K562 (cell line): ENCODE measurements around the gene PRSS27. TPM values are rescaled to one million over a fixed set of nuclear protein-coding genes. Genes with fewer than 3 reads are reported as not detected.

Experiments
- ATAC-seq: fragments of 200-7000 bp; cut with Tn5 transposase; 3 replicates; pipeline ENCODE4 v1.9.1; 2020; ENCODE audit warnings: moderate library complexity
- BruUV-seq: library from RNA; stranded (reverse); fragments of 400-500 nt; replicated peaks from 2 replicates; lab custom pipeline; 2021; lab: Mats Ljungman, UMichigan
- CTCF ChIA-PET: fragments of 300-600 bp; formaldehyde crosslinking; extraction: SDS; loops from one replicate; lab custom pipeline; 2021; ENCODE audit warnings: low intra/inter-chr PET ratio; lab: Yijun Ruan, JAX
- POLR2A ChIA-PET: fragments of 300-600, 350-650 bp; sonication (Branson Sonifier 250); formaldehyde crosslinking; extraction: SDS; loops from one replicate; lab custom pipeline; 2021; ENCODE audit warnings: antibody characterized with exemption, inconsistent platforms; lab: Yijun Ruan, JAX
- DNase-seq, 4 experiments: peaks; one replicate each; pipeline versions ENCODE4 v3.0.0 to v3.0.0-alpha.2; 2011 to 2018; ENCODE audit warnings: low spot score in 3 of 4, mixed read lengths in 3 of 4; ENCODE audit errors: extremely low read depth in 1 of 4
- FAIRE-seq: peaks from 2 replicates; lab custom pipeline; 2011; peaks lifted over from hg19 to GRCh38; lab: Jason Lieb, UNC
- H2AFZ ChIP-seq: 2 replicates; pipeline ENCODE4 v1.6.0; 2011; ENCODE audit warnings: low read depth, low read length, control low read depth, inconsistent platforms
- H3K27ac ChIP-seq: fragments of 200-600 bp; 3 replicates; pipeline ENCODE4 v1.8.0; 2011; ENCODE audit warnings: low read depth, mild to moderate bottlenecking, control low read depth, inconsistent platforms, low read length, moderate library complexity, mixed read lengths; ENCODE audit errors: extremely low read depth
- H3K27me3 ChIP-seq, 2 experiments: fragments of 300-600 bp in 1 of 2; 2 replicates in 1 of 2; 3 replicates in 1 of 2; pipeline versions ENCODE4 v1.6.0 to v1.8.0; 2011; ENCODE audit warnings: inconsistent platforms in 2 of 2, low read length in 2 of 2, mild to moderate bottlenecking in 1 of 2, mixed read lengths in 1 of 2, moderate library complexity in 1 of 2; ENCODE audit not compliant: control insufficient read depth in 2 of 2, insufficient read depth in 2 of 2
- H3K36me3 ChIP-seq: fragments of 300-600 bp; 3 replicates; pipeline ENCODE4 v1.8.0; 2011; ENCODE audit warnings: mild to moderate bottlenecking, low read length, inconsistent platforms; ENCODE audit not compliant: control insufficient read depth, insufficient read depth
- H3K4me1 ChIP-seq, 2 experiments: fragments of 200-600 bp in 1 of 2; replicated peaks in 1 of 2; 2 replicates in 1 of 2; 3 replicates in 1 of 2; pipeline versions ENCODE4 v1.5.1 to v1.8.0; 2011; ENCODE audit warnings: inconsistent platforms in 2 of 2, low read length in 2 of 2, mild to moderate bottlenecking in 1 of 2, mixed read lengths in 1 of 2, moderate library complexity in 1 of 2; ENCODE audit not compliant: control insufficient read depth in 2 of 2, insufficient read depth in 2 of 2
- H3K4me2 ChIP-seq: 2 replicates; pipeline ENCODE4 v1.6.1; 2011; ENCODE audit warnings: low read length, control low read depth, inconsistent platforms, mixed read lengths; ENCODE audit not compliant: insufficient read depth
- H3K4me3 ChIP-seq: fragments of 200-600 bp; sonication (generic), shearing (Covaris generic); 2 replicates; pipeline ENCODE4 v1.5.1; 2016; ENCODE audit warnings: control low read depth, inconsistent platforms
- H3K79me2 ChIP-seq: fragments of 200-600 bp; 3 replicates; pipeline ENCODE4 v1.8.0; 2011; ENCODE audit warnings: low read length, inconsistent platforms; ENCODE audit not compliant: control insufficient read depth, insufficient read depth
- H3K9ac ChIP-seq, 2 experiments: 2 replicates each; pipeline versions ENCODE4 v1.6.0 to v1.6.1; 2011; ENCODE audit warnings: low read depth in 2 of 2, low read length in 2 of 2, control low read depth in 1 of 2, inconsistent platforms in 1 of 2, mild to moderate bottlenecking in 1 of 2, mixed read lengths in 1 of 2; ENCODE audit not compliant: insufficient read depth in 1 of 2
- H3K9me1 ChIP-seq: one replicate; pipeline ENCODE4 v1.6.0; 2011; ENCODE audit warnings: inconsistent platforms, mild to moderate bottlenecking, low read length, moderate library complexity; ENCODE audit not compliant: control insufficient read depth, insufficient read depth
- H3K9me3 ChIP-seq: replicated peaks from 2 replicates; pipeline ENCODE4 v1.5.1; 2011; ENCODE audit warnings: low read depth, low read length, inconsistent platforms; ENCODE audit not compliant: control insufficient read depth, insufficient read depth
- H4K20me1 ChIP-seq: replicated peaks from 2 replicates; pipeline ENCODE4 v1.6.1; 2011; ENCODE audit warnings: low read length, inconsistent platforms, mixed read lengths; ENCODE audit not compliant: control insufficient read depth, insufficient read depth
- CCAR2 ChIP-seq: fragments of 200-400 bp; formaldehyde crosslinking; IDR thresholded peaks from 2 replicates; pipeline ENCODE4 v1.6.1; 2017; ENCODE audit warnings: mild to moderate bottlenecking, low read depth, low read length
- ETS2 ChIP-seq: IDR thresholded peaks from 2 replicates; pipeline ENCODE4 v1.6.1; 2016; ENCODE audit warnings: borderline replicate concordance, missing genetic modification characterization, mild to moderate bottlenecking, moderate library complexity, missing compliant biosample characterization; ENCODE audit not compliant: poor library complexity, severe bottlenecking
- GTF2B ChIP-seq: IDR thresholded peaks from 2 replicates; pipeline ENCODE4 v1.6.1; 2011; ENCODE audit not compliant: insufficient read length; ENCODE audit errors: extremely low read depth
- HDAC2 ChIP-seq: fragments of 450-650 bp; IDR thresholded peaks from 2 replicates; pipeline ENCODE4 v1.6.1; 2016; ENCODE audit warnings: mild to moderate bottlenecking
- HNRNPK ChIP-seq: fragments of 200-400 bp; formaldehyde crosslinking; IDR thresholded peaks from one replicate; pipeline ENCODE4 v1.6.1; 2018; ENCODE audit warnings: mild to moderate bottlenecking, low read depth, low read length; ENCODE audit not compliant: poor library complexity, severe bottlenecking
- NFYB ChIP-seq: IDR thresholded peaks from 2 replicates; pipeline ENCODE4 v1.6.1; 2011; ENCODE audit warnings: mild to moderate bottlenecking, moderate library complexity; ENCODE audit not compliant: insufficient read length; ENCODE audit errors: extremely low read depth
- POLR3A ChIP-seq: IDR thresholded peaks from 2 replicates; pipeline ENCODE4 v1.6.1; 2011; ENCODE audit warnings: borderline replicate concordance, mild to moderate bottlenecking, moderate library complexity; ENCODE audit not compliant: insufficient read length, insufficient read depth; ENCODE audit errors: extremely low read depth
- PRPF4 ChIP-seq: fragments of 200-400 bp; formaldehyde crosslinking; IDR thresholded peaks from one replicate; pipeline ENCODE4 v1.6.1; 2017; ENCODE audit warnings: low read length, low read depth, mild to moderate bottlenecking; ENCODE audit not compliant: insufficient read depth, poor library complexity, severe bottlenecking
- ZNF143 ChIP-seq: sonication (generic); formaldehyde crosslinking; IDR thresholded peaks from 2 replicates; pipeline ENCODE4 v1.9.0; 2022; ENCODE audit warnings: mild to moderate bottlenecking, missing genetic modification reagents
- ZNF3 ChIP-seq: fragments of 250-450 bp; sonication (Bioruptor Pico); IDR thresholded peaks from 2 replicates; pipeline ENCODE4 v1.5.0; 2021; ENCODE audit warnings: mild to moderate bottlenecking, moderate library complexity
- ZNF354B ChIP-seq: fragments of 250-450 bp; sonication (Bioruptor Pico); IDR thresholded peaks from 2 replicates; pipeline ENCODE4 v1.4.0; 2020
- ZNF644 ChIP-seq: fragments of 200-800 bp; sonication (Bioruptor generic); IDR thresholded peaks from 2 replicates; pipeline ENCODE4 v1.6.1; 2016; ENCODE audit warnings: low read depth, missing genetic modification characterization, missing compliant biosample characterization
- ZNF695 ChIP-seq: fragments of 450-650 bp; formaldehyde crosslinking; IDR thresholded peaks from 2 replicates; pipeline ENCODE4 v1.4.0; 2020; ENCODE audit warnings: mild to moderate bottlenecking, moderate library complexity
- WGBS: fragments of 100-300 bp; shearing (Covaris generic); methylation state at CpG from one replicate; pipeline ENCODE4 v1.1.6; 2016; ENCODE audit warnings: low coverage, mixed read lengths; ENCODE audit not compliant: insufficient coverage; ENCODE audit errors: missing lambda C conversion rate; 5-methylcytosine and 5-hydroxymethylcytosine counted together
- in situ Hi-C: fragments of 300-500 bp; cut with MboI; formaldehyde crosslinking; loops from 4 replicates; pipeline ENCODE4 v1.15.0; 2018; ENCODE audit warnings: inconsistent platforms, mixed read lengths
- intact Hi-C: fragments of 100-400 bp; cut with micrococcal nuclease; formaldehyde crosslinking; loops from 2 replicates; pipeline ENCODE4 v1.14.2; 2022
- polyA plus RNA-seq, 8 experiments: library from polyadenylated mRNA; depleted of rRNA in 4 of 8; stranded (reverse) in 5 of 8; unstranded in 3 of 8; fragments of >200 nt; fragmentation: Nextera tagmentation in 2 of 8; fragmentation: Illumina TruSeq in 1 of 8; extraction: Ambion mirVana in 2 of 8; extraction: Trizol in 1 of 8; gene quantifications; 2 replicates each; pipeline versions ENCODE4 v1.2.1 to v1.2.3, GENCODE V29; 2011 to 2014; ENCODE audit warnings: inconsistent platforms in 1 of 8, missing spikeins in 1 of 8
- total RNA-seq, 7 experiments: library from RNA; depleted of rRNA in 6 of 7; stranded (reverse); fragments of >200 nt in 6 of 7; fragmentation: Illumina TruSeq in 2 of 7; extraction: Trizol in 2 of 7; gene quantifications; 2 replicates each; pipeline versions ENCODE4 v1.2.1 to v1.2.3, GENCODE V29; 2011 to 2021; ENCODE audit warnings: low replicate concordance in 1 of 7
- TF ChIP-seq, protein P1 (sequence below): fragments of 250-450 bp; sonication (Bioruptor Pico); IDR thresholded peaks from 2 replicates; pipeline ENCODE4 v1.5.1; 2021; ENCODE audit warnings: mild to moderate bottlenecking
- TF ChIP-seq, protein P2 (sequence below): sonication (generic); formaldehyde crosslinking; IDR thresholded peaks from 2 replicates; pipeline ENCODE4 v1.8.1; 2022; ENCODE audit warnings: missing genetic modification reagents

Gene PRSS27
- total and polyA plus RNA-seq, 9 of the 15 experiments (the other 6 are each of a cell fraction or from before 2014, with no cell fraction given), result 0.09 to 0.20 (median 0.17) TPM; not detected in 5

DNA sequence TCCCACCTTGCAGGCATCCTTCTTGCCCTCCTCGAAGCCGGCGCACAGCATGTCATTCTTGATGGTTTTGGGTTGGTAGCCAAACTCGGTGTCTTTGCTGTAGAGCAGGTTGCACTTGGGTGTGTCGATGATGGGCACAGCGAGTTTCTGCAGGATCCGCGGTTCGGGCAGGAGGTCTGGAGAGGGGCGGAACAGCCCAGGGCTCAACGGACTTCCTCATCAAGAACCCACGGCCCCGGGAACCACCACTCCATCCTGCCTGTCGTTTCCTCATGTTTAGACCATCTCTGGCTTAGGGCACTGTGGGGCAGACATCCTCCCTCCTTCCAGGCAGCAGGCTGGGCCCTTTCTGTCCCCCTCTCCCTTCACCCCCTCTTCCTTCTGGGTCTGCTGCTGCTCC is 6.5 kb downstream of the PRSS27 start:
- Histone ChIP-seq H3K36me3 (peaks cover under 1% of the 10 kb centered on the region; the same call in 1 of the 3 replicates), H2AFZ (no peak overlapping the region), H3K9me1 (no peaks in the 10 kb centered on the region), H3K27ac (no peak overlapping the region), H3K4me3 (no peak overlapping the region), H3K9ac (no peak overlapping the region), H3K9me3 (no peaks in the 10 kb centered on the region), H3K4me1 (peaks cover 0 to 62% of the 10 kb centered on the region in 2 experiments; a peak in 2 of 5 replicates), H3K27me3 (peaks cover 19 to 35% of the 10 kb centered on the region in 2 experiments; a peak in 4 of 5 replicates), H3K79me2 (no peaks in the 10 kb centered on the region), H4K20me1 (peaks cover 4% of the 10 kb centered on the region; the same call in 1 of the 2 replicates), H3K4me2 (no peak overlapping the region)
- DNase-seq, result no peak
- TF ChIP-seq ZNF143, result no peak
- no peak for TF ChIP-seq ZNF695 (CRISPR knock-in tag)
- TF ChIP-seq ZNF354B, result no peak
- TF ChIP-seq ZNF3 (CRISPR knock-in tag), result no peak
- TF ChIP-seq, protein P1, sequence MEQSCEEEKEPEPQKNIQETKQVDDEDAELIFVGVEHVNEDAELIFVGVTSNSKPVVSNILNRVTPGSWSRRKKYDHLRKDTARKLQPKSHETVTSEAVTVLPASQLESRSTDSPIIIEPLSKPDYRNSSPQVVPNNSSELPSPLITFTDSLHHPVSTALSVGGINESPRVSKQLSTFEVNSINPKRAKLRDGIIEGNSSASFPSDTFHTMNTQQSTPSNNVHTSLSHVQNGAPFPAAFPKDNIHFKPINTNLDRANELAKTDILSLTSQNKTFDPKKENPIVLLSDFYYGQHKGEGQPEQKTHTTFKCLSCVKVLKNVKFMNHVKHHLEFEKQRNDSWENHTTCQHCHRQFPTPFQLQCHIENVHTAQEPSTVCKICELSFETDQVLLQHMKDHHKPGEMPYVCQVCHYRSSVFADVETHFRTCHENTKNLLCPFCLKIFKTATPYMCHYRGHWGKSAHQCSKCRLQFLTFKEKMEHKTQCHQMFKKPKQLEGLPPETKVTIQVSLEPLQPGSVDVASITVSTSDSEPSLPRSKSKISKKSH (CRISPR knock-in tag), result no peak
- no peak for TF ChIP-seq ETS2 (tag)
- no peak for TF ChIP-seq GTF2B
- TF ChIP-seq PRPF4, result no peak
- no peak for TF ChIP-seq CCAR2
- no peak for TF ChIP-seq POLR3A
- no peak for TF ChIP-seq ZNF644
- TF ChIP-seq HDAC2, result no peak
- no peak for TF ChIP-seq HNRNPK
- TF ChIP-seq, protein P2, sequence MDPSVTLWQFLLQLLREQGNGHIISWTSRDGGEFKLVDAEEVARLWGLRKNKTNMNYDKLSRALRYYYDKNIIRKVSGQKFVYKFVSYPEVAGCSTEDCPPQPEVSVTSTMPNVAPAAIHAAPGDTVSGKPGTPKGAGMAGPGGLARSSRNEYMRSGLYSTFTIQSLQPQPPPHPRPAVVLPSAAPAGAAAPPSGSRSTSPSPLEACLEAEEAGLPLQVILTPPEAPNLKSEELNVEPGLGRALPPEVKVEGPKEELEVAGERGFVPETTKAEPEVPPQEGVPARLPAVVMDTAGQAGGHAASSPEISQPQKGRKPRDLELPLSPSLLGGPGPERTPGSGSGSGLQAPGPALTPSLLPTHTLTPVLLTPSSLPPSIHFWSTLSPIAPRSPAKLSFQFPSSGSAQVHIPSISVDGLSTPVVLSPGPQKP (CRISPR knock-in tag), result no peak
- no peak for TF ChIP-seq NFYB
- in situ Hi-C loops (no loop called here), intact Hi-C loops (no loop called here)
- FAIRE-seq, result no peak
- WGBS, result 17% methylated on average over 14 of the region's 14 CpGs
- CTCF ChIA-PET, result no interaction called here
- BruUV-seq, result no TSS peak
- ATAC-seq, result no peak
- POLR2A ChIA-PET, result interaction anchor here (1.1 kb wide), 1 partner anchor 9 kb away, joined by 5 read pairs; no protein-coding TSS in a partner anchor
